Sigmoid colon (tissue), 7 donors: Measurements from ENCODE around the gene PYGO1. TPM values are rescaled to one million over a fixed set of nuclear protein-coding genes. Genes with fewer than 3 reads are reported as not detected.

Experiments used
- DNase-seq: peaks from one replicate; pipeline ENCODE4 v3.0.0-alpha.2; 2019
- H3K27ac ChIP-seq, 4 donors: fragments of 200-600 bp; sonication (generic); one replicate each; pipeline ENCODE4 v1.5.1; 2016 to 2019; ENCODE audit warnings: mild to moderate bottlenecking in 1 of 4
- H3K27me3 ChIP-seq, 3 donors: fragments of 200-600 bp; sonication (generic); one replicate each; pipeline ENCODE4 v1.5.1; 2019; ENCODE audit warnings: mild to moderate bottlenecking in 1 of 3
- H3K36me3 ChIP-seq, 4 donors: fragments of 200-600 bp; sonication (generic); one replicate each; pipeline ENCODE4 v1.5.1; 2016 to 2019
- H3K4me1 ChIP-seq, 4 donors: fragments of 200-600 bp; sonication (generic); one replicate each; pipeline ENCODE4 v1.5.1; 2017 to 2019
- H3K4me3 ChIP-seq, 4 donors: fragments of 200-600 bp; sonication (generic); one replicate each; pipeline ENCODE4 v1.5.1; 2017 to 2019; ENCODE audit warnings: mild to moderate bottlenecking in 2 of 4, moderate library complexity in 1 of 4
- H3K9me3 ChIP-seq, 4 donors: fragments of 200-600 bp in 3 of 4; sonication (generic) in 3 of 4; one replicate each; pipeline versions ENCODE4 v1.5.1 to v1.6.1; 2013 to 2019
- EP300 ChIP-seq, 4 donors: sonication (generic); formaldehyde crosslinking; IDR thresholded peaks; one replicate each; pipeline ENCODE4 v1.6.1; 2017; ENCODE audit warnings: antibody characterized with exemption in 4 of 4
- POLR2A ChIP-seq, 2 donors: fragments of 450-650 bp; IDR thresholded peaks; one replicate each; pipeline ENCODE4 v1.6.1; 2016; ENCODE audit warnings: antibody characterized with exemption in 2 of 2, mild to moderate bottlenecking in 2 of 2, moderate library complexity in 2 of 2
- POLR2AphosphoS5 ChIP-seq, 4 donors: sonication (generic); formaldehyde crosslinking; IDR thresholded peaks; one replicate each; pipeline ENCODE4 v1.6.1; 2017; ENCODE audit warnings: antibody characterized with exemption in 4 of 4
- WGBS, 2 donors: extraction: QIAGEN DNeasy Blood & Tissue Kit; methylation state at CpG; one replicate each; pipeline ENCODE4 v1.1.7; 2013; 5-methylcytosine and 5-hydroxymethylcytosine counted together
- intact Hi-C: fragments of 100-400 bp; cut with DNase I; formaldehyde crosslinking; loops from one replicate; pipeline ENCODE4 v1.15.1; 2023
- polyA plus RNA-seq, 3 donors: library from polyadenylated mRNA; stranded (reverse); fragments of 200-250 nt; gene quantifications; one replicate each; pipeline ENCODE4 v1.2.3, GENCODE V29; 2013
- total RNA-seq, 4 donors: library from RNA; depleted of rRNA; stranded (reverse); fragments of >200 nt; gene quantifications; one replicate each; pipeline ENCODE4 v1.1.0, GENCODE V29; 2016
- TF ChIP-seq, protein P1 (sequence below), 4 experiments: fragments of 450-650 bp in 3 of 4; fragments of 200-600 bp in 1 of 4; IDR thresholded peaks; one replicate each; pipeline ENCODE4 v1.5.1; 2016 to 2019; ENCODE audit warnings: antibody characterized with exemption in 4 of 4, mild to moderate bottlenecking in 3 of 4, moderate library complexity in 2 of 4
- donor health status: healthy with polysubstance abuse.
- donor health status: Bipolar disorder and iron deficiency.
- donor health status: healthy.

The PYGO1 gene
- total and polyA plus RNA-seq, 7 donors = under 0.01 to 20.7 (median 14.5) TPM

DNA sequence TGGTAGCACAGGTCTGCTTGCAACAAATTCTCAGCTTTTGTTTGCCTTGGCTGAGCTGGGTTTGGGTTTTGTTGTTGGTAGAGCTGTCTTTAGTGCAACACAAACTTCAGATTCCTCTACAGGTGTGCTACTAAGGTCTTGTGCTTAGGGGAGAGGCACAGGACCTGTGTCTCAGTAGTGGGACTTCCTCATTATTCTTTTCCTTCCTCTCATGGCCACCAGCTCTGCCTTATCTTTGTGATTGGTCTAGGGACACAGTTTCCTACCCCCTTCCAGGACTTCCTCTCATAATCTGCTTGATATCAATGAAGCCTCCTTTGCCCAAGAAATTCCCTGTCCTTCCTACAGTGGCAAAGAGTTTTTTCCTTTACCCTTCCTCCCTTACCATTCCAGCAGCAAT is 55.2 kb downstream of the PYGO1 start:
- no peaks in the 10 kb centered on the region for H3K9me3 ChIP-seq
- no peak overlapping the region for H3K4me3 ChIP-seq
- H3K36me3 ChIP-seq = no peaks in the 10 kb centered on the region
- intact Hi-C loops = no loop called here
- DNase-seq = no peak
- no peak overlapping the region for H3K27ac ChIP-seq
- H3K4me1 ChIP-seq = no peaks in the 10 kb centered on the region
- H3K27me3 ChIP-seq = no peaks in the 10 kb centered on the region
- TF ChIP-seq POLR2A (IDR thresholded peaks at IDR 0.05) (no peak), EP300 (IDR thresholded peaks at IDR 0.05) (no peak), POLR2AphosphoS5 (IDR thresholded peaks at IDR 0.05) (no peak)
- TF ChIP-seq, protein P1, sequence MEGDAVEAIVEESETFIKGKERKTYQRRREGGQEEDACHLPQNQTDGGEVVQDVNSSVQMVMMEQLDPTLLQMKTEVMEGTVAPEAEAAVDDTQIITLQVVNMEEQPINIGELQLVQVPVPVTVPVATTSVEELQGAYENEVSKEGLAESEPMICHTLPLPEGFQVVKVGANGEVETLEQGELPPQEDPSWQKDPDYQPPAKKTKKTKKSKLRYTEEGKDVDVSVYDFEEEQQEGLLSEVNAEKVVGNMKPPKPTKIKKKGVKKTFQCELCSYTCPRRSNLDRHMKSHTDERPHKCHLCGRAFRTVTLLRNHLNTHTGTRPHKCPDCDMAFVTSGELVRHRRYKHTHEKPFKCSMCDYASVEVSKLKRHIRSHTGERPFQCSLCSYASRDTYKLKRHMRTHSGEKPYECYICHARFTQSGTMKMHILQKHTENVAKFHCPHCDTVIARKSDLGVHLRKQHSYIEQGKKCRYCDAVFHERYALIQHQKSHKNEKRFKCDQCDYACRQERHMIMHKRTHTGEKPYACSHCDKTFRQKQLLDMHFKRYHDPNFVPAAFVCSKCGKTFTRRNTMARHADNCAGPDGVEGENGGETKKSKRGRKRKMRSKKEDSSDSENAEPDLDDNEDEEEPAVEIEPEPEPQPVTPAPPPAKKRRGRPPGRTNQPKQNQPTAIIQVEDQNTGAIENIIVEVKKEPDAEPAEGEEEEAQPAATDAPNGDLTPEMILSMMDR (IDR thresholded peaks at IDR 0.05) = no peak

DNA sequence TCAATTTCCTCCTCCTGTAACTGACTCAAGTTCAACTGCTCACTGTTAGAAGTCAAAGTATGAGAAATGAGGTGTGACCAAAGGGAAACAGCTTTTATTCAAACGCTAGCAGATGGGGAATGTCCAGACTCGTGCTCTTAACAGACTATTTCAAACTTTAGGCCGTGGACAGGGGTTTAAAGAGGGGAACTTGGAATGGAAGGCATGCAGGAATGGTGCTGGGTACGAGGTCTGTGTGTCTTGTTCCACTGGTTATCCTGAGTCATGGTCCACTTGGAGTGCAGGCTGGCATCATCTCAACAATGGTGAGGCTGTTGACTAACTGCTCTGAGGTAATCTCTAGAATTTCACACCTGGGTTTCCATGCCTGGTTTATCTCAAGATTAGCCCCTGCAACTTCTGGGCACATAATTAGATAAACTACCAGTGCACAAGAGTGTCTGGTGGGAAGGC is 57.3 kb downstream of the PYGO1 start:
- Histone ChIP-seq H3K9me3 (no peaks in the 10 kb centered on the region), H3K27ac (no peak overlapping the region), H3K36me3 (no peaks in the 10 kb centered on the region), H3K4me1 (no peaks in the 10 kb centered on the region), H3K27me3 (no peaks in the 10 kb centered on the region), H3K4me3 (no peak overlapping the region)
- TF ChIP-seq POLR2A (IDR thresholded peaks at IDR 0.05) (no peak), POLR2AphosphoS5 (IDR thresholded peaks at IDR 0.05) (no peak), EP300 (IDR thresholded peaks at IDR 0.05) (no peak)
- TF ChIP-seq, protein P1 (IDR thresholded peaks at IDR 0.05) = no peak
- no peak for DNase-seq
- intact Hi-C loops = no loop called here
- WGBS, 2 donors = 44 to 50% methylated on average over 4 of the region's 4 CpGs

DNA sequence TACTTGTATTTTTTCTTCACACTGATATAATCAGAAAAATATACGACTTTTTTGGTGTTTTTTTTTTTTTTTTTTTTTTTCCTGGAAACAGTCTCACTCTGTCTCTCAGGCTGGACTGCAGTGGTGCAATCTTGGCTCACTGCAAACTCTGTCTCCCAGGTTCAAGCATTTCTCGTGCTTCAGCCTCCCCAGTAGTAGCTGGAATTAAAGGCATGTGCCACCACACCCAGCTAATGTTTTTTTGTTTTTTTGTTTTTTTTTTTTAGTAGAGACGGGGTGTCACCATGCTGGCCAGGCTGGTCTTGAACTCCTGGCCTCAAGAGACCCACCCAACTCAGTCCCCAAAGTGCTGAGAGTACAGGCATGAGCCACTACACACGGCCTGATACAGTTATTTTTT is 59.3 kb downstream of the PYGO1 start:
- Histone ChIP-seq H3K4me3 (no peak overlapping the region), H3K36me3 (no peaks in the 10 kb centered on the region), H3K4me1 (no peaks in the 10 kb centered on the region), H3K27me3 (no peaks in the 10 kb centered on the region), H3K27ac (no peak overlapping the region), H3K9me3 (no peaks in the 10 kb centered on the region)
- intact Hi-C loops = no loop called here
- DNase-seq = no peak
- 55 to 76% methylated on average over 4 of the region's 4 CpGs for WGBS, 2 donors
- TF ChIP-seq POLR2A (IDR thresholded peaks at IDR 0.05) (no peak), EP300 (IDR thresholded peaks at IDR 0.05) (no peak)

DNA sequence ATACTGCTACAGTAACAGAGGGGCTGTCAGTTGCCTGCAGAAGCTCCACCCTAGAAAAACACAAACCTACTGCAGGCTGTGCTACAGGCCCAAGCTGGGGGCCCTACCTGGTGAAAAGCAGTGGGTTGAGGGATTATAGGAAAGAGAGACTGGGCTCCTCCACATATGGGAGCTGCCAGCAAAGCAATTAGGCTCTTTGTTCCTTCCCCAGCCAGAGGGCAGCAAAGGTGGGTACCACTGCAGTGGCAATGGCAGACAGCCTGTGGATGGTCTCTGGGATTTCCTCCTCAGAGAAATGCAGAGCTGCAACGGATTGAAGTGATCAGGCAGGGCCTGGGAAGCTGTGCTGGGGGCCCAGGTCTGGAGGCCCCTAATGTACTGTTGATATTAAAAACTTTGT is 61.0 kb downstream of the PYGO1 start:
- Histone ChIP-seq H3K27ac (no peak overlapping the region), H3K27me3 (no peaks in the 10 kb centered on the region), H3K9me3 (no peaks in the 10 kb centered on the region), H3K4me3 (no peak overlapping the region), H3K4me1 (no peaks in the 10 kb centered on the region), H3K36me3 (no peaks in the 10 kb centered on the region)
- 76 to 80% methylated on average over 1 of the region's 1 CpG for WGBS, 2 donors
- TF ChIP-seq, protein P1 (IDR thresholded peaks at IDR 0.05) = no peak
- no peak for TF ChIP-seq EP300 (IDR thresholded peaks at IDR 0.05)
- no peak for TF ChIP-seq POLR2AphosphoS5 (IDR thresholded peaks at IDR 0.05)
- TF ChIP-seq POLR2A (IDR thresholded peaks at IDR 0.05) = no peak
- DNase-seq = no peak
- intact Hi-C loops = loop anchor here (2.0 kb wide), 1 partner anchor 114 kb away; no protein-coding TSS in a partner anchor

DNA sequence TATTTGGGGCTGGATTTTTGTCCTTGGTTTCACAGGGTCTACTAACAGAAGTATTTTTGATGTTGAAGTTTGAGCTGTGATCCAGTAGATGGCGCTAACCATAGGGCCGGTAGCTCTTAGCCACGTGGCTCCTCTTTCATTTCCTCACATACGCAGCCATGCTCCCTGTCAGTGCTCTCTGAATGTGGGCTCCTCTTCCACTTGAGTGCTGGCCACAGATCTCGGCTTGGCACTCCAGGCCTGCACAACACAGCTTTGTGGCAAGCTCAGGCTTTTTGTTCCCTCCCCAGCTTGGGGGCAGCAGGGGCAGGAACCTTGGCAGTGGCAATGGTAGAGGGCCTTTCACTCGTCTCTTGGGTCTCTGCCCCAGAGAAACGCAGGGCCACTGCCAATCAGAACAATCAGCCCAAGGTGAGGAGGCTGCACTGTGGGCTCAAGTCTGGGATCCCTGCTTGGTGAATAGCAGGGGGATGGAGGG is 61.5 kb downstream of the PYGO1 start:
- Histone ChIP-seq H3K27ac (no peak overlapping the region), H3K9me3 (no peaks in the 10 kb centered on the region), H3K4me3 (no peak overlapping the region), H3K4me1 (no peaks in the 10 kb centered on the region), H3K27me3 (no peaks in the 10 kb centered on the region), H3K36me3 (no peaks in the 10 kb centered on the region)
- no peak for DNase-seq
- WGBS, 2 donors = 37 to 40% methylated on average over 7 of the region's 7 CpGs
- TF ChIP-seq POLR2AphosphoS5 (IDR thresholded peaks at IDR 0.05) = no peak
- TF ChIP-seq, protein P1 (IDR thresholded peaks at IDR 0.05) = peak in 3 of 4 experiments; percentile 28 to 54 (median 34)
- intact Hi-C loops = loop anchor here (2.0 kb wide), 1 partner anchor 114 kb away; no protein-coding TSS in a partner anchor
